Transverse colon (tissue), 4 donors: ENCODE measurements around the gene CMTM4. TPM values are rescaled to one million over a fixed set of nuclear protein-coding genes. Genes with fewer than 3 reads are reported as not detected.

ENCODE experiments used
- DNase-seq: peaks from one replicate; pipeline ENCODE4 v3.0.0-alpha.2; 2019
- H3K27ac ChIP-seq, 4 donors: fragments of 200-600 bp; sonication (generic); 2 replicates each; pipeline ENCODE4 v1.5.1; 2016 to 2018; ENCODE audit warnings: inconsistent platforms in 4 of 4
- H3K27me3 ChIP-seq: fragments of 200-600 bp; sonication (generic); 2 replicates; pipeline ENCODE4 v1.5.1; 2017; ENCODE audit warnings: inconsistent platforms
- H3K36me3 ChIP-seq, 4 donors: fragments of 200-600 bp; sonication (generic); 2 replicates each; pipeline ENCODE4 v1.5.1; 2017 to 2019; ENCODE audit warnings: inconsistent platforms in 4 of 4
- H3K4me1 ChIP-seq, 4 donors: fragments of 200-600 bp; sonication (generic); 2 replicates each; pipeline ENCODE4 v1.5.1; 2017 to 2020; ENCODE audit warnings: inconsistent platforms in 4 of 4
- H3K4me3 ChIP-seq, 4 donors: fragments of 200-600 bp; sonication (generic); 1 replicate in 1 of 4; 2 replicates in 3 of 4; pipeline versions ENCODE4 v1.5.1 to v1.6.1; 2017 to 2019; ENCODE audit warnings: inconsistent platforms in 4 of 4
- H3K9me3 ChIP-seq, 2 donors: fragments of 200-600 bp; sonication (generic); 2 replicates each; pipeline ENCODE4 v1.5.1; 2017 to 2019; ENCODE audit warnings: inconsistent platforms in 2 of 2
- CTCF ChIP-seq, 5 experiments: fragments of 200-600 bp in 3 of 5; fragments of 450-650 bp in 2 of 5; sonication (generic) in 3 of 5; IDR thresholded peaks; 1 replicate in 2 of 5; 2 replicates in 3 of 5; pipeline ENCODE4 v1.5.1; 2016 to 2017; ENCODE audit warnings: antibody characterized with exemption in 5 of 5, inconsistent platforms in 3 of 5, mild to moderate bottlenecking in 2 of 5, moderate library complexity in 1 of 5
- EP300 ChIP-seq: sonication (generic); formaldehyde crosslinking; IDR thresholded peaks from one replicate; pipeline ENCODE4 v1.6.1; 2017; ENCODE audit warnings: antibody characterized with exemption, low read depth
- POLR2A ChIP-seq: fragments of 450-650 bp; IDR thresholded peaks from one replicate; pipeline ENCODE4 v1.6.1; 2016; ENCODE audit warnings: antibody characterized with exemption, mild to moderate bottlenecking, moderate library complexity
- POLR2AphosphoS5 ChIP-seq, 3 donors: sonication (generic); formaldehyde crosslinking; IDR thresholded peaks; one replicate each; pipeline ENCODE4 v1.6.1; 2016; ENCODE audit warnings: antibody characterized with exemption in 3 of 3
- WGBS, 2 donors: methylation state at CpG; one replicate each; pipeline ENCODE4 v1.1.5; 2018; ENCODE audit warnings: low coverage in 1 of 2; 5-methylcytosine and 5-hydroxymethylcytosine counted together
- in situ Hi-C, 4 donors: fragments of 200-750 bp; cut with MboI; loops; one replicate each; pipeline versions ENCODE4 v1.15.0 to v1.15.1; 2017; ENCODE audit warnings: low sequenced_read_pairs in 3 of 4, low pct_ligation_motif_present in 1 of 4, low pct_unique_long_range_greater_than_20kb in 1 of 4
- intact Hi-C: fragments of 100-400 bp; cut with DNase I; formaldehyde crosslinking; loops from one replicate; pipeline ENCODE4 v1.15.1; 2023; ENCODE audit warnings: low total_unique reads
- total RNA-seq, 4 donors: library from RNA; depleted of rRNA; stranded (reverse); fragments of >200 nt; gene quantifications; one replicate each; pipeline ENCODE4 v1.1.0, GENCODE V29; 2016

Gene CMTM4
- total RNA-seq, 4 donors from 2014 or later = 77.0 to 167 (median 163) TPM

- no peak overlapping the region for H3K27ac ChIP-seq
- no peak overlapping the region for H3K4me3 ChIP-seq
- WGBS, 2 donors = 80 to 95% methylated on average over 1 to 5 of the region's 5 CpGs
- peaks cover 30% of the 10 kb centered on the region for H3K27me3 ChIP-seq
- TF ChIP-seq POLR2A (no peak), CTCF (IDR thresholded peaks at IDR 0.05) (no peak), POLR2AphosphoS5 (IDR thresholded peaks at IDR 0.05) (no peak), EP300 (no peak)
- no peaks in the 10 kb centered on the region for H3K9me3 ChIP-seq
- intact Hi-C loops = no loop called here
- in situ Hi-C loops = loop anchor here in 3 of 4 donors (25.0 kb wide), 2 partner anchors 89 to 164 kb away; no protein-coding TSS in a partner anchor
- no peaks in the 10 kb centered on the region for H3K36me3 ChIP-seq
- DNase-seq = no peak
- H3K4me1 ChIP-seq = peaks cover 0 to 13% (median 11%) of the 10 kb centered on the region in 4 donors
Measured at GRCh38 chr16:66576296-66576695, 120.2 kb downstream of the CMTM4 start.

GRCh38 chr16:66575060-66575459 lies 121.5 kb downstream of the CMTM4 start:
- H3K27ac ChIP-seq = no peak overlapping the region
- H3K9me3 ChIP-seq = no peaks in the 10 kb centered on the region
- in situ Hi-C loops (loop anchor here in 3 of 4 donors (25.0 kb wide), 2 partner anchors 88 to 163 kb away; no protein-coding TSS in a partner anchor), intact Hi-C loops (no loop called here)
- WGBS, 2 donors = 92% methylated on average over 3 of the region's 3 CpGs; no CpG with 5 or more reads in 1 of the 2 donors
- H3K36me3 ChIP-seq = no peaks in the 10 kb centered on the region
- H3K27me3 ChIP-seq = peaks cover 30% of the 10 kb centered on the region
- H3K4me3 ChIP-seq = no peak overlapping the region
- DNase-seq = no peak
- peaks cover 0 to 15% (median 11%) of the 10 kb centered on the region in 4 donors for H3K4me1 ChIP-seq
- TF ChIP-seq POLR2AphosphoS5 (IDR thresholded peaks at IDR 0.05) (no peak), CTCF (IDR thresholded peaks at IDR 0.05) (no peak), EP300 (no peak), POLR2A (no peak)

- Histone ChIP-seq H3K27ac (no peak overlapping the region), H3K9me3 (no peaks in the 10 kb centered on the region), H3K36me3 (no peaks in the 10 kb centered on the region), H3K4me3 (no peak overlapping the region), H3K4me1 (peaks cover 0 to 20% (median 14%) of the 10 kb centered on the region in 4 donors), H3K27me3 (peaks cover 25% of the 10 kb centered on the region)
- no peak for TF ChIP-seq POLR2AphosphoS5 (IDR thresholded peaks at IDR 0.05)
- TF ChIP-seq EP300 = no peak
- TF ChIP-seq CTCF (IDR thresholded peaks at IDR 0.05) = no peak
- TF ChIP-seq POLR2A = no peak
- in situ Hi-C loops (no loop called here), intact Hi-C loops (no loop called here)
- DNase-seq = no peak
- 84 to 94% methylated on average over 3 of the region's 3 CpGs for WGBS, 2 donors
Measured at GRCh38 chr16:66574531-66574930, 122.0 kb downstream of the CMTM4 start.

- no peak for DNase-seq
- Histone ChIP-seq H3K4me3 (no peak overlapping the region), H3K27me3 (peaks cover 20% of the 10 kb centered on the region), H3K4me1 (peaks cover 0 to 20% (median 12%) of the 10 kb centered on the region in 4 donors), H3K9me3 (no peaks in the 10 kb centered on the region), H3K27ac (no peak overlapping the region), H3K36me3 (no peaks in the 10 kb centered on the region)
- TF ChIP-seq POLR2A = no peak
- TF ChIP-seq CTCF (IDR thresholded peaks at IDR 0.05) = no peak
- no peak for TF ChIP-seq EP300
- TF ChIP-seq POLR2AphosphoS5 (IDR thresholded peaks at IDR 0.05) = no peak
- in situ Hi-C loops = no loop called here
- intact Hi-C loops = no loop called here
- WGBS, 2 donors = 94 to 100% methylated on average over 1 of the region's 1 CpG
Measured at GRCh38 chr16:66574081-66574480, 122.5 kb downstream of the CMTM4 start.
